GM13977 (cell line): ENCODE results near the gene MEF2C.

Experiments
- DNase-seq: peaks from one replicate; pipeline ENCODE4 v3.0.0; 2012; ENCODE audit warnings: low spot score
- CTCF ChIP-seq: IDR thresholded peaks from 2 replicates; pipeline ENCODE4 v1.5.1; 2012; ENCODE audit warnings: mild to moderate bottlenecking, control low read depth; ENCODE audit not compliant: insufficient read depth; ENCODE audit errors: extremely low read depth, missing control alignments
- in situ Hi-C: fragments of 300-500 bp; cut with MboI; formaldehyde crosslinking; loops from one replicate; pipeline ENCODE4 v1.12.0; 2022; ENCODE audit warnings: low sequenced_read_pairs, low pct_unique_long_range_greater_than_20kb, mixed read lengths, inconsistent platforms; ENCODE audit not compliant: unreplicated experiment

Gene MEF2C

GRCh38 chr5:88690409-88691229 lies 192.4 kb downstream of the MEF2C start:
- in situ Hi-C loops = no loop called here
- peak; percentile 84 for DNase-seq
- TF ChIP-seq CTCF = peak; percentile 96

- DNase-seq = no peak
- in situ Hi-C loops = loop anchor here (10.0 kb wide), 1 partner anchor 905 kb away; no protein-coding TSS in a partner anchor
- no peak for TF ChIP-seq CTCF
Measured at GRCh38 chr5:88689668-88690408, 193.1 kb downstream of the MEF2C start.

GRCh38 chr5:88688984-88689667 lies 193.9 kb downstream of the MEF2C start:
- no peak for DNase-seq
- in situ Hi-C loops = loop anchor here (10.0 kb wide), 1 partner anchor 904 kb away; no protein-coding TSS in a partner anchor
- no peak for TF ChIP-seq CTCF

- TF ChIP-seq CTCF = no peak
- DNase-seq = no peak
- in situ Hi-C loops = loop anchor here (10.0 kb wide), 1 partner anchor 904 kb away; no protein-coding TSS in a partner anchor
Measured at GRCh38 chr5:88688156-88688983, 194.6 kb downstream of the MEF2C start.

GRCh38 chr5:88687373-88687911 lies 195.5 kb downstream of the MEF2C start:
- in situ Hi-C loops = loop anchor here (10.0 kb wide), 1 partner anchor 903 kb away; no protein-coding TSS in a partner anchor
- no peak for TF ChIP-seq CTCF
- no peak for DNase-seq
